GM12873 (cell line): Measurements from ENCODE around the gene LIN54.

Source experiments
- TF ChIP-seq, protein P1 (sequence below): IDR thresholded peaks from 2 replicates; pipeline ENCODE4 v1.5.1; 2012; ENCODE audit warnings: low read depth, mild to moderate bottlenecking, moderate library complexity, low read length, control low read depth; ENCODE audit not compliant: insufficient read depth; ENCODE audit errors: missing control alignments

LIN54 gene

GRCh38 chr4:82981138-82981537, 29.5 kb downstream of the LIN54 start:
- TF ChIP-seq, protein P1, sequence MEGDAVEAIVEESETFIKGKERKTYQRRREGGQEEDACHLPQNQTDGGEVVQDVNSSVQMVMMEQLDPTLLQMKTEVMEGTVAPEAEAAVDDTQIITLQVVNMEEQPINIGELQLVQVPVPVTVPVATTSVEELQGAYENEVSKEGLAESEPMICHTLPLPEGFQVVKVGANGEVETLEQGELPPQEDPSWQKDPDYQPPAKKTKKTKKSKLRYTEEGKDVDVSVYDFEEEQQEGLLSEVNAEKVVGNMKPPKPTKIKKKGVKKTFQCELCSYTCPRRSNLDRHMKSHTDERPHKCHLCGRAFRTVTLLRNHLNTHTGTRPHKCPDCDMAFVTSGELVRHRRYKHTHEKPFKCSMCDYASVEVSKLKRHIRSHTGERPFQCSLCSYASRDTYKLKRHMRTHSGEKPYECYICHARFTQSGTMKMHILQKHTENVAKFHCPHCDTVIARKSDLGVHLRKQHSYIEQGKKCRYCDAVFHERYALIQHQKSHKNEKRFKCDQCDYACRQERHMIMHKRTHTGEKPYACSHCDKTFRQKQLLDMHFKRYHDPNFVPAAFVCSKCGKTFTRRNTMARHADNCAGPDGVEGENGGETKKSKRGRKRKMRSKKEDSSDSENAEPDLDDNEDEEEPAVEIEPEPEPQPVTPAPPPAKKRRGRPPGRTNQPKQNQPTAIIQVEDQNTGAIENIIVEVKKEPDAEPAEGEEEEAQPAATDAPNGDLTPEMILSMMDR, result no peak

- TF ChIP-seq, protein P1, result no peak
These were observed 34.8 kb downstream of the LIN54 start for GRCh38 chr4:82975792-82976191.

DNA sequence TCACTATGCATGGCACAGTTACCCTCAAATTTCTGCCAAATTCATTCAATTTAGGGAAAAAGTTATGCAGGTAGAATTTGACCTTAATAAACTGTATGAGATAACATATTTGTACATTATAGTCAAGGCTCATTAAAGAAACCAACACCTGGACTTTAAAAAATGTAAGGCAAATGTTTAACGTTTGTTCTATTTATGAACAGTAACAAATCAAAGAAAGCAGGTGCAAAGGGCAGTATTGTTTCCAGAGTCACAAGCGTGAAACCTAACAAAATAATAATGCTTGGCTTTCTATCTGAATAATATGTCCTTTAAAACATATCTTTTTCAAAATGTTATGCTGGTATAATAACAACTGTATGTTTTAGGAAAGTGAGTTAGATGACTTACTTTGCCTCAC, 41.2 kb downstream of the LIN54 start:
- TF ChIP-seq, protein P1, result no peak

DNA sequence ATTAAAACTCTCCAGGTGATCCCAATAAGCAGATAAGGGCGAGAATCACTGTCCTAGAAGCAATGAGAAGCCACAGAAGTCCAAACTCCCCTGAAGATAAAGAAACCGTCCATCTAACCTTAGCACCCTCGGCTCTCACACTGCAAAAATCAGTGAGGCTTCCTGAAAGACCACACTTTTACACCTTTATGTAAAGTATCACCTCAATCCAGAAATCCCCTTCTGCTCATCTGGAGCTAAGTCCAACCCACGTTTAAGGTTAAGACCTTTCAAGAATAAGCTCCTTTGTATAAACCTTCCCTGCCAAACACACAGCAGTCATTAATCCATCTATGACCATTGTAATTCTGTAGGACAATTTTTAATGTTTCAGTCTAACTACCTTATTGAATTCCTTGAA, 41.7 kb downstream of the LIN54 start:
- TF ChIP-seq, protein P1, result no peak

DNA sequence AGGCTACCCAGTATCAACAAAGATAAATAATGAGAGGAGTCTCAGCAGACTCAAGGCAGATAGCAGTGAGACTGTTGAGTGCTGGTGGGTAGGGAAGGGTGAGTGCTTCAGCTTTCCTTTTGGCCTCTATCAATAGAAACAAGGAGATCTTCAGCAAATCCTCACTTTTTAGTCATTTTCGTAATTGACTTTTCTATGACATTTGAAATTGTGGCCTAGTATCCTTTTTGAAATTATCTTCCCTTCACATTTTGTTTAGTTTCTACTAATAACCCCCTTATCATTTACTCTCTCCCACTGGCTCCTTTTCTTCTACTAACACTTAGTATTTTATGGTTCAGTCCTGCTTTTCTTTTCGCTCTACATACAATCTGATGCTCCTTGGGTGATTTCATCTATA, 44.9 kb downstream of the LIN54 start:
- TF ChIP-seq, protein P1, result no peak

GRCh38 chr4:82957045-82957444, 53.6 kb downstream of the LIN54 start:
- TF ChIP-seq, protein P1, result no peak

- TF ChIP-seq, protein P1, result no peak
These were observed 56.4 kb downstream of the LIN54 start for GRCh38 chr4:82954212-82954611.
